Measurements from ENCODE around the gene SAMSN1.

SAMSN1 gene

DNA sequence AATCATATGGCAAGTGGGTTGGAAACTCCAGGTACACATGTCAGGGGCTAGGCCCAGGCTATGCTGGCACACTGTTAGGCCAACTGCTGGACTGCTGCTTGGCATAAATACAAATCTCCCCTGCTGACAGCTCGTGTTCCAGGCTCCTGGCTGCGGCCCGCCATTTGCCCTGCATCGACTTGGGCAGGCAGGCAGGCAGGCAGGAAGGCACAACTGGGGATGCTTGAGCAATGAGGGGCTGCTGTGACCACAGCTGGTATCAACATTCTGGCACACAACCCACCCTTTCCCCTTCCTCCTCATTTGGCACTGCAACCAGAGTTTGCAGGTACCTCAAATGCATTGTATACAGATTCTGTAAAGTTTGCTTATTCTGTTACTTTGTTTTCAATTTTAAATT, 53.2 kb downstream of the SAMSN1 start:
- no peak overlapping the region for H3K27ac ChIP-seq
- TF ChIP-seq, protein P1, sequence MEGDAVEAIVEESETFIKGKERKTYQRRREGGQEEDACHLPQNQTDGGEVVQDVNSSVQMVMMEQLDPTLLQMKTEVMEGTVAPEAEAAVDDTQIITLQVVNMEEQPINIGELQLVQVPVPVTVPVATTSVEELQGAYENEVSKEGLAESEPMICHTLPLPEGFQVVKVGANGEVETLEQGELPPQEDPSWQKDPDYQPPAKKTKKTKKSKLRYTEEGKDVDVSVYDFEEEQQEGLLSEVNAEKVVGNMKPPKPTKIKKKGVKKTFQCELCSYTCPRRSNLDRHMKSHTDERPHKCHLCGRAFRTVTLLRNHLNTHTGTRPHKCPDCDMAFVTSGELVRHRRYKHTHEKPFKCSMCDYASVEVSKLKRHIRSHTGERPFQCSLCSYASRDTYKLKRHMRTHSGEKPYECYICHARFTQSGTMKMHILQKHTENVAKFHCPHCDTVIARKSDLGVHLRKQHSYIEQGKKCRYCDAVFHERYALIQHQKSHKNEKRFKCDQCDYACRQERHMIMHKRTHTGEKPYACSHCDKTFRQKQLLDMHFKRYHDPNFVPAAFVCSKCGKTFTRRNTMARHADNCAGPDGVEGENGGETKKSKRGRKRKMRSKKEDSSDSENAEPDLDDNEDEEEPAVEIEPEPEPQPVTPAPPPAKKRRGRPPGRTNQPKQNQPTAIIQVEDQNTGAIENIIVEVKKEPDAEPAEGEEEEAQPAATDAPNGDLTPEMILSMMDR (conservative IDR thresholded peaks at IDR 0.05) = no peak
- TF ChIP-seq ZFX (IDR thresholded peaks at IDR 0.05) = no peak

DNA sequence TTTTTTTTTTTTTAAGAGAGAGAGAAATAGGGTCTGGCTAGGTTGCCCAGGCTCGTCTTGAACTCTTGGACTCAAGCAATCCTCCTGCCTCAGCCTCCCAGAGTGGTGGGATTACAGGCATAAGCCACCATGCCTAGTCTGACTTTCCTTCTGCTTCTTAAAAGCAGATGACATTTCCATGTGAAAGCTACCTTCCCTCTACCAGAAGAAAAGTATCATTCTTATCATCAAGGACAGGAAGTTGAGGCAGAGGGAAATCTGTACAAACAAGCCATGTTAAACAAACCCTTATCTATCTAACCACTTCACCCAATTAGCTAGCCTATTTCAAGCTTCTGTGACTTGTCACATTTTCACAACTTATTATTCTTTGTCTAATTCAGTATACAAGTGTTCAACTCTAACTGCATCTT, 54.8 kb downstream of the SAMSN1 start:
- TF ChIP-seq, protein P1 (conservative IDR thresholded peaks at IDR 0.05) = no peak
- TF ChIP-seq ZFX (IDR thresholded peaks at IDR 0.05) = no peak
- no peak overlapping the region for H3K27ac ChIP-seq

DNA sequence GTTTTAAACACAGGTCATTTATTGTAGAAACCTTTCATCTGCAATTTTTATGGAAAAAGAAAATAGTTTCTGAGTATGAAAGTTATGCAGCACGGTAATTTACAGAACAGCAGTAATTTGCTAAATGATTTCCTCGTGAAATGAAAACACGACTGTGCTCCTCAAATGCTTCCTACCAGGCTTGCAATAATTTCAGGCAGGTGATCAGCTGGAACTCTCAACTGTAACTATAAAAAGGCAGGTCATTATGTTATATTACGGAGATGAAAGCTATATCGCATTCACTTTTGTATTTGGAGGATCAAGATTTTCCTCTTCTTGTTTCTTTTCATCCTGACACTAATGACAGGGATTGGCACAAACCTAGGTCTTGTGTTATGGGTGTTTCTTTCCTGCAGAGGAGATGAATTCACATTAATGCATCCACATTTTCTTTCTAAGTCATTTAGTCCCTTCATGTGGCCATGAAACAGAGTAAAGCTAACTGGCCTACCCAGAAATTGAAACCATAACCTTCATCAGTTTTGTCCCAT, 57.4 kb downstream of the SAMSN1 start:
- TF ChIP-seq ZFX (IDR thresholded peaks at IDR 0.05) = no peak
- TF ChIP-seq, protein P1 (conservative IDR thresholded peaks at IDR 0.05) = no peak
- no peak overlapping the region for H3K27ac ChIP-seq

DNA sequence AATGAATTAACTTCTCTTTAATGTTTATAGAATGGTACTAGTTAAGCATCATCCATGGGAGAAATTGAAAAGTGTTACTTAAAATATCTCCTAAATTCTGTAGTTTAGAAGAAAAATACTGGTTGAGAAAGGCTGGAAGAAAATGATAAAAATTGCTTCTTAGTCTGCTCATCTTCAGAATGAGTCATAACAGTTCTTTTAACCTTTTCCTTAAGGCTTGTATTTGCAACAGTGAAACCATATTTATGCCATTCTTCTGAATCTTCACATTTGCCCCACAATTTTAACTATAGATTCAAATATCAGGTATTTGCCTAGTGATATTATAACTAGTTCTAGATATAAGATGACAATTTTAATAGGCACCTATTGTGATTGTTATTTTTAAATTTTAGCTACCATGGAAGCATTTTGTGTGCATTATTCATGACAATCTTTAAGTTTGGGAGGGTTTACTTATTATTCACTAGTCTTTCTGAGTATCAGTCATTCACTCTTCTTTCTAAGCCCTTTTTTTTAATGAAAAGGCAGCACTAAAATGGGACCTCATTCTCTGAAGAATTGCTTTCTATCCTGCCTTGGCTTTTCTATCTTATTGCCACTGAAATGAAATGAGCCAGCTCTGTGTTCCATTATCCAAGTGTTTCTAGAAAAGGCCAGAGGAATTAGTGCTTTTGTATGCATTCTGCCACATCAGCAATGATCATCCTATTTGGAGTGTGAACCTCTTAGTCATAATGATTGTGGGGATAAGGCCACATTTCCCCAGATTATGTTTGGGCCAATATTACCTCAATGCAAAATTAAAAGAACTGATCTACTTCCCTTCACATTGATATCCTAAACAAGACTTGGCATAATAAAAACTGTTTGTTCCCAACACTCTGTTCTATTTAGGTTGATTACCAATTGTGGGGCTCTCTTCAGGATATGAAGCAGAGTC, 58.4 kb downstream of the SAMSN1 start:
- TF ChIP-seq ZFX (IDR thresholded peaks at IDR 0.05) = no peak
- TF ChIP-seq, protein P1 (conservative IDR thresholded peaks at IDR 0.05) = no peak
- no peak overlapping the region for H3K27ac ChIP-seq

DNA sequence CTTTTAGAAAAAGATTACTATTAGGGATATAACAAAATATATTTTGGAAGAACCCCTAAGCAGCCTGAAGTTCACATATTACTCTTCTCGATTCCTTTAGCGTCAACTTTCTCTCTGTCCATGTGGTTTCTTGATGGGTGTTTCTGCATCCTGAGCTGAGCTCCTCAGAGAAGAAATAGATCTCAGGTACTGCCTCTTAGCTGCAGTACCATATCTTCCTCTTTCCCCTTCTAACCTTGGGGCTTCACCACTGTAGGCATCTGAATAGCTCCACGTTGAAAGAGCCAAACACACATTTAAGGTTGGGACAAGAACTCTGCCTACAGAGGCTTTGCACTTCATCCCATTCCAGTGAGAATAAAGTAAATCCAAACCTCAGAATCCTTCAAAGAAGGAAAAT, 59.2 kb downstream of the SAMSN1 start:
- no peak for TF ChIP-seq ZFX (IDR thresholded peaks at IDR 0.05)
- TF ChIP-seq, protein P1 (conservative IDR thresholded peaks at IDR 0.05) = no peak
- H3K27ac ChIP-seq = no peak overlapping the region

DNA sequence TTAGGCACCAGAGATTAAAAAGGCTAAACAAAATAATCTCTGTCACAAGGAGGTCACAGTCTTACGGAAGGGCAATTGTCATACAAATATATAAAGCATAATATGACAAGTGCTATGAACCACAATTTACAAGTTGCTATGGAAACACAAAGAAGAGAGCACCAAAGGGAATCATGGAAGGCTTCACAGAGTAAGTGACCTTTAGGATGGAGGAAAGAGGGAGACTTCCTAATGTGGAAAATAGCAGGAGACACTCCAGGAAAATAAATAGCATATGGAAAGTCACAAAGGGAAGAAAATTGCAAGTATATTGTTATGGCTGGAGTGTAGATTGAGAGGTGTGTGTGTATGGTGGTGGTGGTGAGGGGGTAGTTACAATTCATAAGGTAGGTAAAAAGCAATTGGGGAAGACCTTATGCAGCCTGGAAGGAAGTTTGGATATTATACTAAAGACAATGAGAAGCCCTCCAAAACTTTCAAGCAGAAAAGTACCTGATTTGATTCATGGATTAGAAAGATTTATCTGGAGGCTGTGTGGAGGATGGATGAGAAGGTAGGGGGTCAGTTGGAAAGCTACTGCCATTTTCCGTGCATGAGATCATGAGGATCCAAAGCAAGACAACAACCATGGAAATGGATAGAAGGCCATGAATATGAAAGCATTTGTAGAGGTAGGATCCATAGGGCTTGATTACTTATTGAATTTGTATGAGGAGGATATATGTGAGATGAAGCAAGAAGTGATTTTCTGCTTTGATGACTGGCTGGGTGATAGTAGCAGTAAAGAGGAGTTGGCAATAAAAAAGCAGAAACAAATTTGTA, 61.7 kb downstream of the SAMSN1 start:
- TF ChIP-seq, protein P1 (conservative IDR thresholded peaks at IDR 0.05) = no peak
- TF ChIP-seq ZFX (IDR thresholded peaks at IDR 0.05) = no peak
- no peak overlapping the region for H3K27ac ChIP-seq

All from C4-2B (cell line).